NCI-H446 treated with DMSO at 0.1 percent for 48 hours (cell line): ENCODE data around the gene IFIT1B.
A peak's percentile ranks its signal among the peaks of the same experiment; 100 is the strongest.

Source experiments
- DNase-seq: peaks from one replicate; lab custom pipeline; 2025; lab: John Stamatoyannopoulos, UW

Gene IFIT1B

GRCh38 chr10:89413398-89413912 is 35.6 kb downstream of the IFIT1B start:
- no peak for DNase-seq

- peak; percentile 11 for DNase-seq
Measured at GRCh38 chr10:89414146-89414878, 36.5 kb downstream of the IFIT1B start, which contains the start of gene IFIT5. Gene IFIT5, plus strand, starts transcription at chr10:89414568. Its CDS starts 231 bp downstream, at chr10:89414799.

GRCh38 chr10:89414879-89415821 is 37.3 kb downstream of the IFIT1B start:
- no peak for DNase-seq

GRCh38 chr10:89416465-89416864 is 38.6 kb downstream of the IFIT1B start:
- DNase-seq: no peak

- no peak for DNase-seq
Measured at GRCh38 chr10:89419548-89419947, 41.7 kb downstream of the IFIT1B start.

- DNase-seq: no peak
Measured at GRCh38 chr10:89421018-89421476, 43.2 kb downstream of the IFIT1B start.

- DNase-seq: no peak
Measured at GRCh38 chr10:89425000-89425399, 47.1 kb downstream of the IFIT1B start.

- peak; percentile 8 for DNase-seq
Measured at GRCh38 chr10:89426230-89426868, 48.5 kb downstream of the IFIT1B start.

- DNase-seq: no peak
Measured at GRCh38 chr10:89427629-89428028, 49.8 kb downstream of the IFIT1B start.

GRCh38 chr10:89428877-89429276 is 51.0 kb downstream of the IFIT1B start:
- peak; percentile 3 for DNase-seq

- no peak for DNase-seq
Measured at GRCh38 chr10:89431977-89432376, 54.1 kb downstream of the IFIT1B start.
